Naive B cell (primary cell): ENCODE results near the gene RTP2. TPM values are rescaled to one million over a fixed set of nuclear protein-coding genes. Genes with fewer than 3 reads are reported as not detected.

Experiments used
- ATAC-seq, 2 donors: fragments of 150-1000 bp; cut with Tn5 transposase; 2 replicates each; pipeline ENCODE4 v1.10.0; 2021; ENCODE audit warnings: low read depth in 2 of 2, mild to moderate bottlenecking in 2 of 2, moderate library complexity in 2 of 2
- DNase-seq: peaks from one replicate; pipeline ENCODE4 v3.0.0; 2022
- H3K27ac Mint-ChIP-seq, 6 donors: one replicate each; pipeline ENCODE4 v1.8.0; 2020 to 2022; ENCODE audit warnings: mild to moderate bottlenecking in 6 of 6, mixed read lengths in 6 of 6, moderate library complexity in 5 of 6, inconsistent platforms in 2 of 6
- H3K27me3 Mint-ChIP-seq, 3 donors: one replicate each; pipeline ENCODE4 v1.8.0; 2021 to 2022; ENCODE audit warnings: mixed read lengths in 3 of 3, mild to moderate bottlenecking in 1 of 3
- H3K36me3 Mint-ChIP-seq, 2 donors: one replicate each; pipeline ENCODE4 v1.8.0; 2020 to 2022; ENCODE audit warnings: mixed read lengths in 2 of 2, inconsistent platforms in 1 of 2, mild to moderate bottlenecking in 1 of 2
- H3K4me1 Mint-ChIP-seq, 3 donors: one replicate each; pipeline ENCODE4 v1.8.0; 2020 to 2022; ENCODE audit warnings: mixed read lengths in 3 of 3, inconsistent platforms in 1 of 3, mild to moderate bottlenecking in 1 of 3, moderate library complexity in 1 of 3
- H3K4me3 Mint-ChIP-seq, 8 donors: one replicate each; pipeline ENCODE4 v1.8.0; 2020 to 2022; ENCODE audit warnings: mild to moderate bottlenecking in 8 of 8, mixed read lengths in 8 of 8, moderate library complexity in 8 of 8, inconsistent platforms in 2 of 8
- H3K9me3 Mint-ChIP-seq, 7 donors: one replicate each; pipeline ENCODE4 v1.8.0; 2020 to 2022; ENCODE audit warnings: mixed read lengths in 7 of 7, mild to moderate bottlenecking in 5 of 7, inconsistent platforms in 2 of 7, moderate library complexity in 1 of 7
- polyA plus RNA-seq, 6 donors: library from polyadenylated mRNA; unstranded; fragments of 300-500 nt; fragmentation: Illumina TruSeq; gene quantifications; one replicate each; pipeline ENCODE4 v1.2.3, GENCODE V29; 2021; ENCODE audit warnings: low read depth in 6 of 6

Gene RTP2, protein sequence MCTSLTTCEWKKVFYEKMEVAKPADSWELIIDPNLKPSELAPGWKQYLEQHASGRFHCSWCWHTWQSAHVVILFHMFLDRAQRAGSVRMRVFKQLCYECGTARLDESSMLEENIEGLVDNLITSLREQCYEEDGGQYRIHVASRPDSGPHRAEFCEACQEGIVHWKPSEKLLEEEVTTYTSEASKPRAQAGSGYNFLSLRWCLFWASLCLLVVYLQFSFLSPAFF
- not detected for polyA plus RNA-seq

DNA sequence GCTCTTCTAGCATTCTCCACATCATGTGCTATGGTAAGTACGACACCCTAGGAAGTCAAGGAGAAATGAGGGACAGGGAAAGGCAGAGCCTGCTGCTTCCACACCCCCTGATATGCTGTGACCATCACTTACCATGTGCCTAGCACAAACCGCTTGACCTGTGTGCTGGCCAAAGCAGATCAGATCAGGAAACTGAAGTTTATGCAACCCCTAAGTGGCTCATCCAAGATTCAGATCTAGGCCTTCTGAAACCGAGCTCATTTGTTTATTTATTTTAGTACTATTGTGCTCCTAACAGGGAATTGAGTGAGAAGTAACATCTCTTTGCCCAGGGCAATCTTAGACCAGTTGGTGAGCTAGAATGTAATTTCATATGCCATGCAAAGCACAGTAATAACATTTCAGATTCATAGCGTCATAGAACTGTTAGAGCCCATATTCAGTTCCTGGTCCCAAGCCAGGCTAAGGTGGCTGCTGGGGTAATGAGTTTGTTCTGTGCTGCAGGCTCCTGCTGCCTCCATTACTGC lies at the start of gene RTP2:
Gene RTP2, minus strand, starts transcription at position 51 of the 527 bp plus-strand sequence. CDS start 429 bp downstream, outside the sequence.
- H3K36me3 Mint-ChIP-seq, result no peaks in the 10 kb centered on the region
- H3K4me3 Mint-ChIP-seq, result no peak within 1 kb of the TSS
- no peak within 1 kb of the TSS for H3K27ac Mint-ChIP-seq
- DNase-seq (no peak), ATAC-seq (no peak)
- peaks cover 0 to 12% (median 10%) of the 10 kb centered on the region in 3 donors for H3K27me3 Mint-ChIP-seq
- H3K9me3 Mint-ChIP-seq, result no peaks in the 10 kb centered on the region
- H3K4me1 Mint-ChIP-seq, result no peaks in the 10 kb centered on the region

DNA sequence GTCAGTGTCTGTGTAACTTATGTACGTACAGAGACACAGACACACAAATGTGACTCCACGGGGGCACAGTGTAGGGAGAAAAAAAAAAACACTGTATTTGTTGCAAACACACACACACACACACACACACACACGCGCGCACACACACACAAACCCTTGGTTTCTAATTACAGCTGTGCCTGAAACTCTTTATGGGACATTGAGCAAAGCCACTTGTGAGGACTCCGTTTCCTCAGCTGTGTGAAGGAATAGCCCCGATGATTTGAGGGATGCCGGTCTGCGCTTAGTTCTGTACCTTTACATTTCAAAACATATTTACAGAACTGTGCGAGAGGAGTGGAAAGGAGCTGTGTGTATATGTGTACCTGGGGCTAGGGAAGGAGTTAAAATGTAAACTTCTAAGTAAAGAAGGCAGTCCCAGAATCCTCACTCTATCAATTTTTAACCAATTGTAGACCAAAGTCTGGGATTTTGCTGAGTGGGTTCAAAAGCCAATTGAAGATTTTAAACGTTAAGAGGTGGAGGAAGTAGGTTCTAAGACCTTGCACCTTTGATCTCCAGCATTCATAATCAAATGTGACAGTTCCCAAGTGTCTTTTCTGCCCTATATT lies 48.3 kb upstream of the RTP2 start:
- ATAC-seq (no peak), DNase-seq (no peak)
- Mint-ChIP-seq H3K9me3 (no peaks in the 10 kb centered on the region), H3K27ac (peak overlapping the region in 3 of 6 donors; percentile 75 to 91 (median 77)), H3K4me1 (peaks cover 40 to 49% (median 42%) of the 10 kb centered on the region in 3 donors), H3K4me3 (peak overlapping the region; percentile 52 to 85 (median 68)), H3K36me3 (no peaks in the 10 kb centered on the region), H3K27me3 (no peaks in the 10 kb centered on the region)

DNA sequence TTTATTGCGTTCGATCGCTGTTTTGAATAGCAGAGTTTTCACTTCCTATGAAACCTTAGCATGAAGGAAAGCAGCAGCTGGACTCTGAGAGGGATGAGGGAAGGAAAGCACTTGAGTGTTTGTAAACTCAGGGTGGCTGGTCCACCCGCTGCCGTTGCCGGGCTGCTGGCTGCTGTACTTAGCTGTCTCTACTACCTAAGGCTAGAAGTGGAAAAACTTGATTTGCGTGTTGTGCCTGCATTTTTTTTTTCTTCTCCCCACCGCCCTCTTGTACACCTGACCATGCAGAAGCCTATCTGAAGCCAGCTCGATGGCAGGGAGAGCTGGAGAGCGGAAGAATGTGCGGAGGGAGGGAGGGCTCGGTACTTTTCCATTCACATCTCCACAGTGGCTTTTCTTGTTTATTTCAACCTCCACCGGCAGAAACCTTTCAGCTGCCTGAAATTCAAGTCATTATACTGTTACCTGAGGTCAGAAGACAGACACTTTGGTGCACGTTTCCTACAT lies 47.7 kb upstream of the RTP2 start:
- DNase-seq, result peak; percentile 18
- ATAC-seq, result no peak
- H3K4me3 Mint-ChIP-seq, result peak overlapping the region; percentile 53 to 85 (median 72)
- H3K27ac Mint-ChIP-seq, result peak overlapping the region in 5 of 6 donors; percentile 1 to 91 (median 46)
- H3K4me1 Mint-ChIP-seq, result peaks cover 42 to 52% (median 45%) of the 10 kb centered on the region in 3 donors
- no peaks in the 10 kb centered on the region for H3K36me3 Mint-ChIP-seq
- H3K9me3 Mint-ChIP-seq, result no peaks in the 10 kb centered on the region
- no peaks in the 10 kb centered on the region for H3K27me3 Mint-ChIP-seq

DNA sequence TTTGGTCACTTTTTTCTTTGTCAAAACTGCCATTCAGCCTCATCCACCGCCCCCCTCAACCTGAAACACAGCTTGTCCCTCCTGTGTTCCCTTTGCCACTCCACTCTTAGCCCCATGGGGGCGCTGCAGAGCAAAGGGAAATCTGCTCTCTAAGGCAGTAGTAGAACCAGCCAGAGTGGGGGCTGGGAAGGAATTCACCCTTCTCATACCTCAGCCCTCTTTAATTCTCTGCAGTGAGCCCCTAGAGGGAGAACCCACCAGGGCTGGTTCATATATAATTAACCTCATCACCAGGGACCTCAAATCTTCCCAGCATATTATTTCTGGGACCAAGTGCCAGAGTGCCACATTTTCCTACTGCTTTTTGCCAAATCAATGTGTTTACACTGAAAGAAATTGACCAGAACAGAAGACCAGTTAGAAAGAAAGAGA lies 45.7 kb upstream of the RTP2 start:
- H3K9me3 Mint-ChIP-seq, result no peaks in the 10 kb centered on the region
- peak overlapping the region in 5 of 6 donors; percentile 38 to 95 (median 75) for H3K27ac Mint-ChIP-seq
- DNase-seq (peak; percentile 81), ATAC-seq (peak; percentile 48)
- H3K27me3 Mint-ChIP-seq, result no peaks in the 10 kb centered on the region
- peaks cover 52 to 57% (median 55%) of the 10 kb centered on the region in 3 donors for H3K4me1 Mint-ChIP-seq
- H3K4me3 Mint-ChIP-seq, result peak overlapping the region in 4 of 8 donors; percentile 17 to 68 (median 50)
- H3K36me3 Mint-ChIP-seq, result no peaks in the 10 kb centered on the region

DNA sequence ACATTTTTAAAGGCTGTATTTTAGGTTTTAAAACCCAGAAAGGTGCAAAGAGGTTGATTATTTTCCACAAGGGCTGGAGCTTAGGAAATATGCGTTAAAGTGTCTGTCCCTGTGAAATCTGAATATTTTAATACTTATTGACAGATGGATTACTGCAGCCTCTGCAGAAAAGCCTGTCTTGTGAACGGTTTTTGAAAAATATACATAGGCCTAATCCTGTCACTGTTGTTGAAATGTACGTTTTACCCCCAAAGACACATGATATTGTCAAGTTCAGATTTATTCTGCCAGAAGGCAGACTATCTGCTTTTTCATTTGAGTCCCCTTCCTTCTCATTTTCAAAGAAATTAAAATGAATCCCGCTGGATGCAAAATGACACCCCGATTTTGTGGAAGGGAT lies 45.1 kb upstream of the RTP2 start:
- no peak for ATAC-seq
- Mint-ChIP-seq H3K4me3 (peak overlapping the region in 1 of 8 donors; percentile 68), H3K9me3 (no peaks in the 10 kb centered on the region), H3K4me1 (peaks cover 58 to 61% (median 61%) of the 10 kb centered on the region in 3 donors), H3K36me3 (no peaks in the 10 kb centered on the region), H3K27ac (peak overlapping the region in 4 of 6 donors; percentile 12 to 99 (median 86)), H3K27me3 (no peaks in the 10 kb centered on the region)
- DNase-seq, result no peak

DNA sequence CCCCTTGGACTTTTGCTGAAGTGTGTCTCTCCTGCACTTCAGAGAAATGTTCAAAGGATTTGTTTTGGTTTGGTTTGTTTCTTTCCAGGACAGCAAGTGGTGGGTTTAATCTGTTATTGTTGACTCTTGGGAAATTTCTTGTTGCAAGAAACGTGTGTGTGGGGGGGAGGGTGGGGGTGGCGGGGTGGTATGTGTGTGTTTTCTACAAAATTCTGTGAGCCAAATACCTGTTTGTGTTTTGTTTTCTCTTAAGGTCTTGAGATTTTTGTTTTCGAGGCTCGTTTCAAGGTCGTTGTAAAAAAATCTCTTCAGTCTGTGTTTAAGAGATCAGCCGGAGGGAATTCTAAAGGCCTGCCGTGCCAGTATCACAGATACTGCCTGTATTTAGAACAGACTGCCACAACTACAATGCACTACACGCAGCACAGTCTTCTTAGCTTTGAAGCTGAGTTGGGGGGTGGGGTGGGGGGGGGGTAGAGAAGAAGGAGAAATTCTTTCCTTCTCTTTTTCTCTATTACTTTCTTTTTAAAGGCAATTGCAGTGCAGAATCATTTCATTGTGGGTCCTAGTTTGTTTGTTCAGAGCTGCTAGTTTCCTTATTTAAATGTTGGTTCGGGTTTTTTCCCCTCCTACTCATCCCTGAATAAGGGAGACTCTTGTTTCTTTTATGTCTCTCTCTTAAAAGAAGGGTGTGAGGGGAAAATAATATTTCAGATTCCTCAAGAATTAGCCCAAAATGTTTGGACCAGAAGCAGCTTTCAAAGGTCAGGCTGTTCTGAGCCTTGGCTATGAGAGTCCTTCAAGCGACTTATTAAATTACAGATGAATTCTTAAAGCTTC lies 44.3 kb upstream of the RTP2 start:
- no peaks in the 10 kb centered on the region for H3K36me3 Mint-ChIP-seq
- peak overlapping the region in 4 of 6 donors; percentile 12 to 100 (median 99) for H3K27ac Mint-ChIP-seq
- H3K27me3 Mint-ChIP-seq, result no peaks in the 10 kb centered on the region
- DNase-seq, result no peak
- no peak for ATAC-seq
- H3K4me1 Mint-ChIP-seq, result peaks cover 66 to 69% (median 67%) of the 10 kb centered on the region in 3 donors
- H3K4me3 Mint-ChIP-seq, result peak overlapping the region in 6 of 8 donors; percentile 94 to 100 (median 98)
- H3K9me3 Mint-ChIP-seq, result no peaks in the 10 kb centered on the region

DNA sequence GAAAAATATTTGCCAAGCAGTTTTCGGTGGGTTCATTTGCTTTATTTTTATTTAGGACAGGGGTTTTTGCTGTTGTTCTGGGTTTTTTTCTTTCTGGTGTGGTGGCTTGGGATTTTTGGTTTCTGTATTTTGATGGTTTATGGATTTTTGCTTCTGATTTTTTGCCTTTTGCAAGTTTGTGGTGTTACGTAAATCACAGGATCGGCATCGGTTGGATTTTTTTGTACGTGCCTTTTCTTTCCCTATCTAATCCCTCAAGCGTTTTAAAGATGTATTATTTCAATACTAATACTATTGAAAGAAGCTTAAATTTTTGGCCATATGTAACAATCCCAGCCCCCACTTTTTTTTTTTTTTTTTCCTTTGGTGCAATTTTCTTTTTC lies 43.7 kb upstream of the RTP2 start:
- Mint-ChIP-seq H3K27me3 (no peaks in the 10 kb centered on the region), H3K36me3 (no peaks in the 10 kb centered on the region), H3K4me3 (peak overlapping the region; percentile 94 to 100 (median 99)), H3K27ac (peak overlapping the region; percentile 96 to 100 (median 99)), H3K4me1 (peaks cover 65 to 72% (median 70%) of the 10 kb centered on the region in 3 donors), H3K9me3 (no peaks in the 10 kb centered on the region)
- ATAC-seq, result no peak
- DNase-seq, result no peak

DNA sequence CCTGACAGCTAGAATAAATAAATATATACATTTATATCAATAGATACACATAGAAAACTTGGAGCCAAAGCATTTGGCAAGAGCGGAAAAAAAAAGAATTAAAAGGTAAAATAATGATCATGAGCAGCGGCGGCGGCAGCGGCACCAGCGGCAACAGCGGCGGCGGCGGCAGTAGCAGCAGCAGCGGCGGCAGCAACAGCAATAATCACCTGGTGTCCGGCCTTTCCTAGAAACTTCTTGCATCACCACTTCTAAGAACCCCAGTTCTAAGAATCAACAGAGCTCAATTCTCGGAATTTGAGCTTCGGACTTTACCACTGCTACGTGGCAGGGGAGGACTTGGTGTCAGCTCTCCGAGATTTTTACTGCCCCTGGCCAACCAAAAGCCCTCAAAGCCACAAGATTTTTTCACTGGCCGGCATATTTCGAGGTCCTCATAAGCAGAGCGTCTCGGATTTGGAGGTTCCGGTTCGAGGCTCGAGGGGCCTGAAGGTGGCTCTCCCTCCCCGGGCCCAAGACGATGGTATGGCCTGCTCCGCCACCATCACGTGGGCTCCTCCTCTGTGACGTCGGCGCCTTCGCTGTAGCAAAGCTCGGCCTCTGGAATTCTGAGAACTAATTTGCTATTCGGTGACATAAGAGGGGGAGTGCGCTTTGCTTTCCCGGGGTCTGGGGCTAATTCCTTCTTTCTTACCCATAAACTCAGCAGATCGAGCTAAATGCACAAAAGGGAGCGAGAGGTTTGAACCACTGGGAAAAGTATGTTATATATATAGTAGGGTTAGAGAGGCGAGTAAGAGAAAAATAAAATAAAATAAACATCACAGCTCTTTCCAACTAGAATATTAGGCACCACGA lies 43.1 kb upstream of the RTP2 start, which contains the start of gene BCL6:
Gene BCL6, minus strand, starts transcription at position 268 of the 858 bp plus-strand sequence. CDS start 11,775 bp downstream, outside the sequence.
- peaks cover 65 to 72% (median 70%) of the 10 kb centered on the region in 3 donors for H3K4me1 Mint-ChIP-seq
- H3K27ac Mint-ChIP-seq, result peak within 1 kb of the TSS; percentile 96 to 100 (median 99)
- no peaks in the 10 kb centered on the region for H3K27me3 Mint-ChIP-seq
- peak; percentile 89 for DNase-seq
- H3K9me3 Mint-ChIP-seq, result no peaks in the 10 kb centered on the region
- H3K36me3 Mint-ChIP-seq, result no peaks in the 10 kb centered on the region
- H3K4me3 Mint-ChIP-seq, result peak within 1 kb of the TSS; percentile 94 to 100 (median 99)
- peak; percentile 60 to 64 for ATAC-seq

DNA sequence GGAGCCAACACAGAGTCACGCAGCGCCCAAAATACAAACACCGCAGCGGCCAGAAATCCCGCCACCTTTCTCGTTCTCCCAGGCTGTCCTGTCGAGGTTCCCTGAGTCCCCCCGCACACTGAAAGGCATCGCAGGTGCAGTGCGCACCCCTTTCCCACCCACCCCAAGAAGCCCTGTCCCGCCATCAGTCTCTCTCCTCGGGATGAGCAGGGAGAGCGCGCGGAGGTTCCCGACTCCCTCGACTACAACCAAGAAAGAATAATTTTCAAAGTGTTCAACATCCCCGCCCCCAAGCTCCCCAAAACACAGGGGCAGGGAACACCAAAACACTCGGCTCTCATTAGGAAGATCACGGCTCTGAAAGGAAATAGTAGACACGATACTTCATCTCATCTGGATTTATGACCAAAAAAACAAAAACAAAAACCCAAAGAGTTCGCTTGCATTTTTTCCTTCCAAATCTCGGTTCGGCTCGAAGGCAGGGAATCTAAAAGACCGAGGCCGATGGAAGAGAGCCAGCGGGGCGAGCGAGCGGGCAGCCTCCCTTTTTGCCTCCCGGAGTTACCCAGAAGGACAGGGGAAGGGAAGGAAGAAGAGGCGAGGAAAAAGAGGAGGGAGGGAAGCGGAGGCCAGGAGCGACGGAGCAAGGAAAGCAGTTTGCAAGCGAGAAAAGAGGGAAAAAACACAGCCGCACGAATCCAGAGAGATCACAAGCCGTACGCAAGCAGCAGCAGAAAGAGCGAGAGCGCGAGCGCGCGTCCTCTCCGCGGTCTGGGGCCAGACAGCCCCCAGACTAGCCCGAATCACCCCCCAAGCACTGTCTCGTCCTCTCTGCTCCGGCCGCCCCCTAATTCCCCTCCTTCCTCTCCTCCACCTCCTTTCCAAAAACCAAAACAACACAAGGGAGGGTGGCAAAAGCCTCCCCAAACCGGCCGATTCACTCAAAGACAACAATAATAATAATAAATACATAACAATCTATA lies 42.1 kb upstream of the RTP2 start:
- DNase-seq (peak; percentile 44), ATAC-seq (peak; percentile 11 to 32)
- peak overlapping the region; percentile 96 to 100 (median 99) for H3K27ac Mint-ChIP-seq
- no peaks in the 10 kb centered on the region for H3K27me3 Mint-ChIP-seq
- H3K4me3 Mint-ChIP-seq, result peak overlapping the region; percentile 94 to 100 (median 99)
- no peaks in the 10 kb centered on the region for H3K9me3 Mint-ChIP-seq
- no peaks in the 10 kb centered on the region for H3K36me3 Mint-ChIP-seq
- H3K4me1 Mint-ChIP-seq, result peaks cover 63 to 70% (median 63%) of the 10 kb centered on the region in 3 donors

DNA sequence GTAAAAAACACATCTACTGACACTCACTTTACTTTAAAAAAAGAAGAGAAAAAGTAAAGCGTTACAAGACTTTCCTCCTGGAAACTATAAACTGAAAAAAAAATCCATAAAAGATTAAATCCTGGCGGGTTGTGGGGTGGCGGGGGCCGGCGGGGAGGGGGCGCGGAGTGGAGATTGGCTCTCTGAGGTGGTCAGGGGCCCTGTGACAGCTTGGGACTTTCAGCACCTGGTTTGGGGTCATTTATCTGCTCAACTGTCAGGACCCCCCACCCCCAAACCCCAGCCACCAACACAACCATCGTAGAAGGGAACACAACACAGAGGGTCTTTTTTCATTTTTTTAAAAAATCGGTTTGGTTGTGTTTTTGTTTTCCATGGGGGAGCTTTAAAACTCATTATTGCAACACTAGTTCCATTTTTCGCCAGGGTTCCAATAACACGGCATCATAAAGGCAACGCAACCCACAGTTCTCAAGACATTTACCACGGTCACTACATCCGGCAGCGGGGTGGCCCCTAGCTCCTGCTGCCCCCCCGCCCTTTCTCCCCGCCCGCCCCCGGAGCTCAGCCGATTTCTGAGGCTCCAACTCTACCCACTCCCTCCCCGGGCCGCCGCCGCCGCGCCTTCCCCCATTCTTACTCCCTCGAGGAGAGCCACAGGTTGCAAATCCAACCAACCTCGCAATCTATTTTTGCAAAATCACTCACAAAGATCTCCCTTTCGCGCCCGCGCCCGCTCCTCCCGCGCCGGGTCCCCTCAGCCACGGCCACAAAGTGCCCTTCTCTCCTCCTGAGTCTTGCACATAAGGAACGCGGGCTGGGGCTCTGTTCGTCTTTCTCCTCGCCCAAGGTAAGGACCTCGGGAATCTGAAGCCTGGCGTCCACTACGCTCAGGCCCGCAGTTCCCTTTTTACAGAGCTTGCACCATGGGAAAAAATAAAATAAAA lies 41.1 kb upstream of the RTP2 start:
- Mint-ChIP-seq H3K27ac (peak overlapping the region; percentile 96 to 100 (median 99)), H3K4me3 (peak overlapping the region; percentile 94 to 100 (median 99)), H3K4me1 (peaks cover 62 to 73% (median 63%) of the 10 kb centered on the region in 3 donors), H3K36me3 (no peaks in the 10 kb centered on the region), H3K9me3 (no peaks in the 10 kb centered on the region), H3K27me3 (no peaks in the 10 kb centered on the region)
- peak; percentile 21 for DNase-seq
- ATAC-seq, result no peak
